Astrocyte of the spinal cord (primary cell): ENCODE measurements around the gene TTC39B.

ENCODE experiments used
- DNase-seq: peaks from one replicate; pipeline ENCODE4 v3.0.0; 2011; ENCODE audit warnings: low read depth, low spot score
- H3K4me3 ChIP-seq: 2 replicates; pipeline ENCODE4 v1.5.1; 2011; ENCODE audit warnings: low read depth, mild to moderate bottlenecking, low read length, moderate library complexity
- CTCF ChIP-seq: IDR thresholded peaks from 2 replicates; pipeline ENCODE4 v1.5.1; 2012; ENCODE audit warnings: low read depth, mild to moderate bottlenecking, low read length, inconsistent platforms
- in situ Hi-C: cut with HindIII; loops from 2 replicates; pipeline ENCODE4 v1.10.0; 2017; ENCODE audit warnings: low sequenced_read_pairs

The TTC39B gene

GRCh38 chr9:15248081-15248480, 58.9 kb downstream of the TTC39B start:
- DNase-seq, result no peak
- in situ Hi-C loops, result no loop called here
- no peak for TF ChIP-seq CTCF
- H3K4me3 ChIP-seq, result no peak overlapping the region

GRCh38 chr9:15246708-15247107, 60.3 kb downstream of the TTC39B start:
- H3K4me3 ChIP-seq, result no peak overlapping the region
- in situ Hi-C loops, result no loop called here
- peak; percentile 45 for DNase-seq
- TF ChIP-seq CTCF, result no peak

GRCh38 chr9:15246243-15246642, 60.8 kb downstream of the TTC39B start:
- no peak overlapping the region for H3K4me3 ChIP-seq
- DNase-seq, result no peak
- in situ Hi-C loops, result no loop called here
- TF ChIP-seq CTCF, result no peak

GRCh38 chr9:15244001-15244441, 63.0 kb downstream of the TTC39B start:
- TF ChIP-seq CTCF, result no peak
- H3K4me3 ChIP-seq, result no peak overlapping the region
- in situ Hi-C loops, result no loop called here
- DNase-seq, result peak; percentile 71

DNA sequence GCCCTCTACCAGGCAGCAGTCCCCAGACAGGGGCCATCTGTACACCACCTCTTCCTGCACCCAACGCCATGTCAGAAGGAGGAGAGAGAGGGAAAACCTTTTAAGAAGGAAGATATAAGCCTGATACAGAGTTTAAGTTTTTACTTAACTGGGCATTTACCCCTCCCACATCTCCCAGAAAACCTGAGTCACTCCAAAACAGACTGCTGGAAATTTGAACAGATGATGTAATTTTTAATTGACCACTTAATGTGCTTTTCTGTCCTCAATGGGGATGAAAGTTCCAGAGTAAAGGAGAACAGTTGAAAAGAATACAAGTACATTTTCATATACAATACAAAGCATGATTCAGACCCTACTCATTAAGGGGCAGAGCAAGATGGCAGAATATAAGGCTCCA, 63.9 kb downstream of the TTC39B start:
- no peak for TF ChIP-seq CTCF

GRCh38 chr9:15240927-15241326, 66.1 kb downstream of the TTC39B start:
- TF ChIP-seq CTCF, result no peak
- no peak for DNase-seq
- no peak overlapping the region for H3K4me3 ChIP-seq
- in situ Hi-C loops, result no loop called here

More for the DNA sequence above, 63.9 kb downstream of the TTC39B start:
- DNase-seq, result peak; percentile 47
- H3K4me3 ChIP-seq, result no peak overlapping the region
- in situ Hi-C loops, result no loop called here

DNA sequence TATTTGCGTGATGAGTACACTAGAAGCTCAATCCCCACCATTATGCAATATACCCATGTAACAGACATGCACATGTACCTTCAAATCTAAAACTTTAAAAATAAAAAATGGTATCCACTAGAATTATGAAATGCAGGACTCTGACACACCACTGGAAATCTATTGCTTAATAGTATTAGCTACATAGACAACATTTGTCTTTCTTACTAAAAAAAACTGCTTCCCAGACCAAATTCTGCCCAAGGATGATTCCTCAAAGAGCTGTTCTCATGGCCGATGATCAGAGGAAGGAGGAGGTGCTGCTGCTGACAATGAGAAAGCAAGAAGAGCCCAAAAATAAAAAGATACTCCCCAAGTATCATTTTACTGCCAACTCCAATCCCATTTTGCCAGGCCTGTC, 67.2 kb downstream of the TTC39B start:
- no peak for DNase-seq
- no peak for TF ChIP-seq CTCF
- no peak overlapping the region for H3K4me3 ChIP-seq
- in situ Hi-C loops, result no loop called here
